ENCODE data around the gene GRAMD2B.
A peak's percentile ranks its signal among the peaks of the same experiment; 100 is the strongest.

Gene GRAMD2B

GRCh38 chr5:126488443-126489065 lies 65.3 kb downstream of the GRAMD2B start:
- Histone ChIP-seq H3K79me2 (ENCODE audit: low read length) (no peaks in the 10 kb centered on the region), H3K27me3 (replicated peaks; ENCODE audit: insufficient read depth, low read length) (no peaks in the 10 kb centered on the region), H3K4me1 (ENCODE audit: low read length) (no peaks in the 10 kb centered on the region), H3K9me2 (replicated peaks; ENCODE audit: insufficient read depth, low read length) (no peaks in the 10 kb centered on the region), H2AFZ (ENCODE audit: low read length) (no peak overlapping the region), H3K4me3 (ENCODE audit: low read length) (no peak overlapping the region), H3K27ac (ENCODE audit: low read length) (no peak overlapping the region), H4K20me1 (ENCODE audit: insufficient read depth, low read length) (no peaks in the 10 kb centered on the region), H3K9ac (ENCODE audit: low read length) (no peak overlapping the region), H3K36me3 (replicated peaks; ENCODE audit: insufficient read depth, low read length) (no peaks in the 10 kb centered on the region), H3F3A (ENCODE audit: insufficient read depth, low read length) (no peaks in the 10 kb centered on the region), H3K9me3 (replicated peaks; ENCODE audit: insufficient read depth, low read length) (no peaks in the 10 kb centered on the region), H3K4me2 (ENCODE audit: low read depth, low read length) (no peak overlapping the region)
- TF ChIP-seq EZH2phosphoT487 (IDR thresholded peaks at IDR 0.05; ENCODE audit: low read length), result no peak
- TF ChIP-seq EZH2 (optimal IDR thresholded peaks at IDR 0.05; ENCODE audit: low read depth, low read length), result no peak
- no peak for TF ChIP-seq CTCF (IDR thresholded peaks at IDR 0.05; ENCODE audit: low read length)
- DNase-seq, result no peak

GRCh38 chr5:126490167-126490940 lies 67.1 kb downstream of the GRAMD2B start:
- no peak overlapping the region for H3K4me3 ChIP-seq (ENCODE audit: low read length)
- no peak for DNase-seq
- TF ChIP-seq EZH2 (optimal IDR thresholded peaks at IDR 0.05; ENCODE audit: low read depth, low read length) (no peak), EZH2phosphoT487 (IDR thresholded peaks at IDR 0.05; ENCODE audit: low read length) (no peak), CTCF (IDR thresholded peaks at IDR 0.05; ENCODE audit: low read length) (no peak)
- no peaks in the 10 kb centered on the region for H3K9me2 ChIP-seq (replicated peaks; ENCODE audit: insufficient read depth, low read length)
- H3K27ac ChIP-seq (ENCODE audit: low read length), result no peak overlapping the region
- no peaks in the 10 kb centered on the region for H4K20me1 ChIP-seq (ENCODE audit: insufficient read depth, low read length)
- no peaks in the 10 kb centered on the region for H3K79me2 ChIP-seq (ENCODE audit: low read length)
- H3K36me3 ChIP-seq (replicated peaks; ENCODE audit: insufficient read depth, low read length), result no peaks in the 10 kb centered on the region
- no peak overlapping the region for H2AFZ ChIP-seq (ENCODE audit: low read length)
- H3K9me3 ChIP-seq (replicated peaks; ENCODE audit: insufficient read depth, low read length), result no peaks in the 10 kb centered on the region
- H3F3A ChIP-seq (ENCODE audit: insufficient read depth, low read length), result no peaks in the 10 kb centered on the region
- no peak overlapping the region for H3K4me2 ChIP-seq (ENCODE audit: low read depth, low read length)
- H3K27me3 ChIP-seq (replicated peaks; ENCODE audit: insufficient read depth, low read length), result no peaks in the 10 kb centered on the region
- no peak overlapping the region for H3K9ac ChIP-seq (ENCODE audit: low read length)
- no peaks in the 10 kb centered on the region for H3K4me1 ChIP-seq (ENCODE audit: low read length)

GRCh38 chr5:126492939-126493338 lies 69.7 kb downstream of the GRAMD2B start:
- DNase-seq, result no peak
- TF ChIP-seq CTCF (IDR thresholded peaks at IDR 0.05; ENCODE audit: low read length) (peak; percentile 31; the same call in 1 of the 2 replicates), EZH2 (optimal IDR thresholded peaks at IDR 0.05; ENCODE audit: low read depth, low read length) (no peak)
- H3K36me3 ChIP-seq (replicated peaks; ENCODE audit: insufficient read depth, low read length), result no peaks in the 10 kb centered on the region

More at GRCh38 chr5:126492939-126493338, 69.7 kb downstream of the GRAMD2B start:
- H3K4me1 ChIP-seq (ENCODE audit: low read length), result peaks cover 11% of the 10 kb centered on the region
- H3K4me2 ChIP-seq (ENCODE audit: low read depth, low read length), result no peak overlapping the region
- no peak overlapping the region for H3K27ac ChIP-seq (ENCODE audit: low read length)
- H3K27me3 ChIP-seq (replicated peaks; ENCODE audit: insufficient read depth, low read length), result no peaks in the 10 kb centered on the region
- H2AFZ ChIP-seq (ENCODE audit: low read length), result no peak overlapping the region
- no peaks in the 10 kb centered on the region for H3K9me3 ChIP-seq (replicated peaks; ENCODE audit: insufficient read depth, low read length)
- no peak overlapping the region for H3K9ac ChIP-seq (ENCODE audit: low read length)
- no peak overlapping the region for H3K4me3 ChIP-seq (ENCODE audit: low read length)
- H3K9me2 ChIP-seq (replicated peaks; ENCODE audit: insufficient read depth, low read length), result no peaks in the 10 kb centered on the region
- peaks cover 9% of the 10 kb centered on the region for H3F3A ChIP-seq (ENCODE audit: insufficient read depth, low read length)
- H3K79me2 ChIP-seq (ENCODE audit: low read length), result no peaks in the 10 kb centered on the region
- no peaks in the 10 kb centered on the region for H4K20me1 ChIP-seq (ENCODE audit: insufficient read depth, low read length)
